Muscle of back (tissue), 11 donors: ENCODE results near the gene ZCCHC7. TPM values are rescaled to one million over a fixed set of nuclear protein-coding genes. Genes with fewer than 3 reads are reported as not detected.
A peak's percentile ranks its signal among the peaks of the same experiment; 100 is the strongest.
"Not testable (repeated sequence)": the region's sequence is repeated elsewhere in the genome, so short reads cannot be mapped to it uniquely, and the experiment has no call there.

Source experiments
- DNase-seq, 3 donors: peaks; one replicate each; pipeline versions ENCODE4 v3.0.0 to v3.0.0-alpha.2; 2013
- polyA plus RNA-seq, 10 donors: library from polyadenylated mRNA; unstranded; fragments of 120-200 nt; gene quantifications; one replicate each; pipeline ENCODE4 v1.2.1, GENCODE V29; 2013; ENCODE audit not compliant: insufficient read length in 10 of 10

Gene ZCCHC7
- polyA plus RNA-seq, 10 donors: 11.8 to 17.5 (median 13.2) TPM

DNA sequence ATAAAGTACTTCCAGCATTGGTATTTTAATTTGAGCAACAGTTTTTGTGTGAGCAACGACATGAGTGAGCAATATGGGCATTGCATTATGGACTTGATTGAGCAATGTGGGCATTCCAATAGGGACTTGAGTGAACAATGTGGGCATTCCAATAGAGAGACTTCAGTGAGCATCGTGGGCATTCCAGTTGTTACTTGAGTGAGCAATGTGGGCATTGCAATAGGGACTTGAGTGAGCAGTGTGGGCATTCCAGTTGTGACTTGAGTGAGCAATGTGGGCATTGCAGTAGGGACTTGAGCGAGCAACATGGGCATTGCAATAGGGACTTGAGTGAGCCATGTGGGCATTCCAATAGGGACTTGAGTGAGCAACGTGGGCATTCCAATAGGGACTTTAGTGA is 52.2 kb downstream of the ZCCHC7 start:
- DNase-seq: no peak

DNA sequence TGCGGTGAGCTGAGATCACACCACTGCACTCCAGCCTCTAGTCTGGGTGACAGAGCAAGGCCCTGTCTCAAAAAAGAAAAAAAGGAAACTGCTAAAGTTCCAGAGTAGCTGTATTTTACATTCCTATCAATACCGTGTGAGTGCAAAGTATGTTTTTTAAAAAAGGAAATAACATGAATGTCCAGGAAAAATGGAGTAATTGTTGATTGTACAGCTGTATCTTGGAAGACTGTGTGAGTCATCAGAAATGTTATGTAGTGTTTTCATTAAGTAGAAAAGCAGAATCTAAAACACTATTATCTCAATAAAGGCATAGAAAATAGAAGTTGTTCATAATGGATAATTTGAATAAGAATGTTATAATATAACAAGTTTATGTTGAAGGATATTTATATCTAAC is 53.9 kb downstream of the ZCCHC7 start:
- DNase-seq: peak in 1 of 3 donors; percentile 5

DNA sequence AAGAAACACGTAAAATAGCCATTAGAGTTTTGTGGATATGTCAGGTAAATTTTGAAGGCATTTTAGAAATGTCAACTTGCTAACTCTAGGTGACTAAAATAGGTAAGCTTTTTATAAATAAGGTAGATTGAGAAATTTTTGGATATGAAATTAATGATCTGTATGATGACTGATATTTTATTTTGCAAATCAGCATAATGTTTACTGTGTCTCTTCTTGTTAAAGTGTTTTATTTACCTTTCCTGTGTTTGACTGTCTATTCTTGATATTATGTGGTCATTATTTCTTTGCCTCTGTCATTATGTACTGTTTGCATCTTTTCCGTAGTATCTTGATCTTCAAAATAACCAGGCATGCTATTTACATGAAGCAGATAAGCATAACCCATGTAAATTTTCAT is 58.4 kb downstream of the ZCCHC7 start:
- DNase-seq: no peak

DNA sequence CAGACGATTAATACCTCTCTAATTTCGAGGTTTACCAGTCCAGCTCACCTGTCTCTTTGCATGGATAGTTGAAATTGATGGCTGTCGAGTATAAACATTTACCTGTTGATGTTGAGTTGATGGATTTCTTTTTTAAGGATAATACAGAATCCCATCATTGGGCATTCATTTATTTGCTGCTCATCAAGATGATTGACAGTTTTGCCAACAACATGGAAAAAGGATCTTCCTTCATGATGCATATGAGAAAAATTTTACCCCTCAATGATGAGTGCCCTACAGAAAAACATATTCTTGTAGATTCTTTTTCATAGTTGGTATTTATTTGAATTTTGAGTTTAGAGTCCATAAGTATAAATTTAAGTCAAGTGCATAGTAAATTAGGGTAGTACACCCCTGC is 59.2 kb downstream of the ZCCHC7 start:
- DNase-seq: no peak

DNA sequence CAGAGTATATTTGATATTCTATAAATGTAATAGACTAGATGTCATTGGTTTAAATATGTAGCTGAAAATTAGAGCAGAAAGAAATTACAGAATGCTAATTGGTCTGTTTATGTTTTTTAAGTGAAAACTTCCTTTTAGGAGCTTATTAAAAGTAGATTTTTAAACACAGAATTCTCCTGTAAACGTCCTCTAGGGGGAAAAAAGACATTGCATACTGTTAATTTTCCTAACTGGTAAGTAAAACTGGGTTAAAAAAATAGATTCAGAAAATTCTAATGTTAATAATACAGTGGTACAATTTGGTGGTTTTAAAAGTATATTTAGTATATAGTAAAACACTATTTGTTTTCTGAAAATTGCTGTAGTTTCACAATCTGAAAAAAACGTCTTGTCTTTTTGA is 59.8 kb downstream of the ZCCHC7 start:
- no peak for DNase-seq

DNA sequence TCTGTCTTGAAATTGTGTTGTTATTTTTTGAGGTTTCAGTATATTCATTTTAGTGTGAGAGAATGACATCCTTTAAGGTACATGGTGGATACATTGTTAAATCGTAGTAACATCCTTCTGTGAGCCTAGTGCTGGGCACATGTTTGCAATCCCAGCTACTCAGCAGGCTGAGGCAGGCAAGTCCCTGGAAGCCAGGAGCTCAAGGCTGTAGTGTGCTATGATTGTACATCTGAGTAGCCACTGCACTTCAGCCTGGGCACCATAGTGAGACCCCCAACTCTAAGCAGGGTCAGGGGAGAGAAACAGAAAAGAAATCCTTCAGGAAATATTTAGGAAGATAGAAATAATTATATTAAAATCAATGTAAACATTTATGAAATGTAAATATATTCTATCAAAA is 62.3 kb downstream of the ZCCHC7 start:
- DNase-seq: no peak

DNA sequence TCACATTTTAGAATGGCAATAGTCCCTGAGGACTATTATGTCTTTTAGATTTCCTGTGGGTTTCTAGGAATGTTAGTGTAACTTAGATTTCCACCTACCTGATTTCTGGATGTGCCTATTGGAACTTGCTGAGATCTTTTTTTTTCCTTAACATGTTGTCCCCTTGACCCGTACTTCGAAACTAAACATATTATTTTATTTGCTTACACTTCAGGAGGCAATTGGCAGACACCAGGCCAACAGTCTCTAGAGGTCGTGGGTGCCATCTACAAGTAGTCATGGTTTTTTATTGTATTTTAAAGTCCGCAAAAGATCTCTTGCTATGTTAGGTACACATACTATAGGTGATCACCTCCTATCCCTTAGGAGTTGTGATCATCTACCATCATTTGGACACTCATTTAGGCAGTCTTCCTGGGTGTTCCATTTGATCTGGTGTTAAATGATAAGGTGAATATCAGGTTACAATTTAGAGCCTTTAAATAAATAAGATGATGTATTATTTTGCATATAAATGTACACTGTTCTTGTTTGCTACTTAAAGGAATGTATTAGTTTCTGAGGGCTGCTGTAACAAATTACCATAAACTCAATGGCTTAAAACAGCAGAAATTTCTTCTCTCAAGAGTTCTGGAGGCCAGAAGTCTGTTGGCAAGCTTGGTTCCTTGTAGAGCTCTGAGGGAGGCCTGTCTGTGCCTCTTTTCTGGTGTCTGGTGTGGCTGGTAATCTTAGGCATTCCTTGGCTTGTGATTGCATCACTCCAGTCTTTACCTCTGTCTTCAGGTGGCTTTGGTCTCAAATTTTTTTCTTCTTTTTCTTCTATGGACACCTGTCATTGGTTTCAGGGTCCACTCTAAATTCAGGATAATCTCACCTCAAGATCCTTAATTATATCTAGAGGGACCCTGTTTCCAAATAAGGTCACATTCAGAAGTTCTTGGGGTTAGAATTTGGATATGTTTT is 64.8 kb downstream of the ZCCHC7 start:
- DNase-seq: no peak

DNA sequence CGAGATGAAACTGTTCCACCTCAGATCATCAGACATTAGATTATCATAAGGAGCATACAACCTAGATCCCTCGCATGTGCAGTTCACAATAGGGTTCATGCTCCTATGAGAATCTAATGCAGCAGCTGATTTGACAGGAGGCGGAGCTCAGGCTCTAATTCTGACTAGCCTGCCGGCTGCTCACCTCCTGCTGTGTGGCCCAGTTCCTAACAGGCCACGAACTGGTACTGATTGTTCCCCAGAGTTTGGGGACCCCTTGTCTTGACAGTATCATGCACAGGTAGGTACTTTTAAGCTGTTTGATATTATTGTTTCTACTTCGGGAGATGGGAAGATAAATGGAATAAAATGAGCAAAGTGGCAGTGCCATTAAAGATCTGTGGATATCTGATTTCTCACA is 66.9 kb downstream of the ZCCHC7 start:
- DNase-seq: no peak

DNA sequence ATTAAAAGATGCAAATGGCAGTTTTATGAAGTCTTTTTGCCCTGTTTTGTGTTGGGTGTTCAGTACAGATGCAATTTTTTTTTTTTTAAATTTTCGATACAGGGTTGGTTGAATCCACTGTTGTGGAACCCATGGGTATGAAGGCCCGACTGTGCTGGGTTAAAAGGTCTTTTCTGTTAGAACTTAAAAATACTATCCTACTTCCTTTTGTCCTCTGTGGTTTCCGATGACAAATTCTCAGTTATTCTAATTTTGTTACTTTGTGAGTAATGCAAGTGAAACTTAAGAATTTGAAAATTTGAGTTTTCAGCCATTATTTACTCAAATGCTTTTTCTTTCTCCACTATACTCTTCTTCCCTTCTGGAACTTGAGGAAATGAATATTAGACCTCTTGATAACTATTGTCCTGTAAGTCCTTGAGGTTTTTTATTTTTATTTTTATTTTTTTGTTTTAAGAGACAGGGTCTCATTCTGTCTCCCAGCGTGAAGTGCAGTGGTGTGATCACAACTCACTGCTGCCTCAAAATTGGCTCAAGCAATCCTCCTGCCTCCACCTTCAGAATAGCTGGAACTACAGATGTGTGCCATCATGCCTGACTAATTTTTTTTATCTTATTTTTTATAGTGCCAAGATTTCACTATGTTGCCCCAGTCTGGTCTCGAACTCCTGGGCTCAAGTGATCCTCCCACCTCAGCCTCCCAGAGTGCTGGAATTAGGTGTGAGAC is 67.5 kb downstream of the ZCCHC7 start:
- DNase-seq: no peak

DNA sequence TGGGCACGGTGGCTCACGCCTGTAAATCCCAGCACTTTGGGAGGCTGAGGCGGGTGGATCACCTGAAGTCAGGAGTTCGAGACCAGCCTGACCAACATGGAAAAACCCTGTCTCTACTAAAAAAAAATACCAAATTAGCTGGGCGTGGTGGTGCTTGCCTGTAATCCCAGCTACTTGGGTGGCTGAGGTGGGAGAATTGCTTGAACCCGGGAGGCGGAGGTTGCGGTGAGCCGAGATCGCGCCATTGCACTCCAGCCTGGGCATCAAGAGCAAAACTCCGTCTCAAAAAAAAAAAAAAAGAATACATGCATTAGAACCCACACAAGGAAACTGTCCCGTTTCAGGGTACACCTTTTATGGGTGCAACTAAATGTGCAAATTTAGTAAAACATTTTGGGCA is 70.4 kb downstream of the ZCCHC7 start:
- DNase-seq: not testable (repeated sequence)

DNA sequence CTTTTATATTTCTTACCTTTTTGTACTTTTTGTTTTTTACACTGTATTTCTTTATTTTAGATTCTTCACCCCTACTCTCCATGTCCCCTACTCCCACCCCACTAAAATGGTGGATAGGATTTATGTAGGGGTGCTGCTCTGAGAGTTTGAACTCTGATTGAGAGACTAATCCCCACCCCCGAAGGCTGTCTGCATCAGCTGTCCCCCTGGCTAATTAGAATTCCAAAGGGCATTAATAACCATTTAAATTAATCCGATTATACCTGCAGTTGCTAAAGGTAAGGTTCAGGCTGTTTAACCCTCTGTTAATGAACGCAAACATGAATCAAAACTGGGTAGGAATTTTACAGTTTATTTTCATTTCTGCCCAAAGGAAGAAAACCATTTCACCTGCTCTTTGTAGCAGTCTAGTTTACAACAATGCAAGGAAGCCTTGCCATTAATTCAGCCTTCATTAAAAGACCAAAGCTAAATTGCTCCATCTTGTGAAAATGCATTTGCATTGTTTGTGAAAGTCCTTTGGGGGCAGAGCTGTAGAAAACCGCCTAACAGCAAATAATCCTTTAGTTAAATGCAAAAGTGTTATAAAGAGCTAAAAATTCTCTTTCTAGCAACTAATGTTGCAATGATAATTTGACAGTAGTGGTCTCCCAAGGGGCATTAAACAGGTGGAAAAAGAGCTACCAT is 71.2 kb downstream of the ZCCHC7 start:
- DNase-seq: no peak

DNA sequence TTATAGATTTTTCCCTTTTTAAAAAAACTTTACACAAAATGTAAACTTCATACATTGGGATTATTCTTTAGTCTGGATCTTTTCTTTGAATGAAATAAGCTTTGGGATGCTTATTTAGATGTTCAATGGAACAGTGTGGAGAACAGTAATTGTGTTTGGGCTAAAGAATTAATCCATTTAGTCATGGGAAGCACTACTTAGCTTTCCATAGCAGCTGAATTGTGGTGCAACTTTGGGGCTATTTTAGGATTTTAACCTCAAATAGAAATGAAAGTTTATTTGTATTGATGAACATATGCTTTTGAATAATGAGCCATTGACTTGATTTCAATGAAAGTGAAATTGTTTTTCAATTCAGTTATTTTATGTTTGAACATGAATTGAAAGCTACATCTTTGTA is 72.4 kb downstream of the ZCCHC7 start:
- no peak for DNase-seq

DNA sequence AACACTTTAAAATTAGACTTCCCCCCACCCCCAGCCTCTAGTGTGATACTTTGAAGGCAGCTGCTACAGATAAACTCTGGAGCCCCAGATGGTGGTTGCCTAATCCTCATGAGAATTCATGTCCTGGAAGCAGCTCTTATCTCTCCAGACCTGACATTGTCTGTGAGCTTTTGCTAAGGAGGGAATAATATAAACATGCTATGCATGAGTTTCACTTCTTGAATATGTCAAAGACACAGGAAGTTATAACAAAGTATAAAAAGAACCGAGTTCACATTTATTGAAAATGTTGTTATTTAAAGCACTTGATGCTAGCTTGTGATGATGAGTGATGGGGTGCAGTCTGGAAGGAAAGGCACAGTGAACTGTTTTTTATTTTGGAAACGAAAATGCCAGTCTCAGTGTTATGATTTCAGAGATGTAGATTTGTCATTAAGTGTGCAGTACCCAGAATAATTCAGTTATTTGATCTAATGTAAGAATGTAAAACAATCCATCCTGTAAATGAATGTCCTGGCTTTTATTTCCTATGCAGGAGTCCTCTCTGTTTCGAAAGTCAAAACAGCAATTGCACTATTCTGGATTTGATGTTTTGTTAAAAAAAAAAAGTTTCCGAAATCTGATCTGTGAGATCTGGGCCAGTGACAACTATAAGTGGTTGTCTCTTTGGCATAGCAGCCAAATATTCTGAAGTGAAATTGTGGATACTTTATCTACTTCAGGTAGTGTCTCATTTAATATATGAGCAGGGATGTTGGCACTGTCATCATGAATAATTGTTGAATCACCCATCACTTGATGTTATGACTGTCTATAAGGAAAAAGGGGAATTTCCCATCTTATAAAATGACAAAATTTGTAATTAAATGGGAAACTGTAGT is 77.0 kb downstream of the ZCCHC7 start:
- DNase-seq: peak in 2 of 3 donors; percentile 3 to 11

DNA sequence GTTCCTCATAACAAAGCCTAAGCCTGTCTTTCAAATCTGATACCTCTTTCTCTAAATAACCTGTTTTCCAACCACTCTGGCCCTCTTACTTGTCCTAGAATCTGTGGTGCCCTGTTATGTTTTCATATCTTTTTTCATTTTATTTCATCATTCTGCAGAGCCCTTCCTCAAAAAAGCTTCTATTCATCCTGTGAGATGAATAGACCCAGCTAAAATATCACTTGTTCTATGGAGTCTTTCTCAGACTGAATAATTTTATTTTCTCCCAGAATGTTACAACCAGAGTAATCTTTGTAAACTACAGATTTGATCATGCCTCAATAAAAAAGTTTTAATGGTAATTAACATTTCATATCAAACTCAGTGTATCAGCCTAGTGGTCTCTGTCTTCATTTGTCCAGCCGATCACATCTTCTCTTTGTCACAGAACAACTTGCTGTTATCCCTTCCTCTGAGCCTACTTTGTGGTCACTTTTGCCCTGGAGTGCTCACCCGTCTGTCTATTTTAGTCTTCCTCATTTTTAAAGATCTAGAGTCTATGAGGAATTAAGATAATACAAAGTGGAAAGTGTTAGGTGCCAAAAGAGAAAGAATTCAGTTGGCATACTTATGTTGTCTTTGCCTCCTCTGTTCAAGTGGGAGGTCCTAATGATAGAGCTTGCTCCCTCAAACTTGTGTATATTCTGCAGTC is 77.8 kb downstream of the ZCCHC7 start:
- no peak for DNase-seq

DNA sequence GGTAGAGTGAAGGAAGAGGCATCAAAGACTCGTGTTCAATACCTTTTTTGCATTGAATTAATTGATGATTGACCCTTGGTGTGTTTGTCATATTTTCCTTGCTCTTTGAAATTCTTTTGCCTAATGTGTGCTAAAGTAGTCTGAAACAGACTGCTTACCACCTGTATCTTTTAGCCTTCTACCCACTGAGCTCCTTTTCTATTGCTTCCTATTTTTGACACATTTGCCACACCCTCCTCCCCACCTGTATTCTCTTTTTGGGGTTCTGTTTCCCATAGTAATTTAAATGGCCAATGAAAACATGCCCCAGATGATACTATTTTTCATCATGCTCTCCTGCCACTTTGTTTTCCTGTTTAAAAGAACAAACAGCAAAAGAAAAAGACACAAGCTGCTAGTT is 78.5 kb downstream of the ZCCHC7 start:
- no peak for DNase-seq

DNA sequence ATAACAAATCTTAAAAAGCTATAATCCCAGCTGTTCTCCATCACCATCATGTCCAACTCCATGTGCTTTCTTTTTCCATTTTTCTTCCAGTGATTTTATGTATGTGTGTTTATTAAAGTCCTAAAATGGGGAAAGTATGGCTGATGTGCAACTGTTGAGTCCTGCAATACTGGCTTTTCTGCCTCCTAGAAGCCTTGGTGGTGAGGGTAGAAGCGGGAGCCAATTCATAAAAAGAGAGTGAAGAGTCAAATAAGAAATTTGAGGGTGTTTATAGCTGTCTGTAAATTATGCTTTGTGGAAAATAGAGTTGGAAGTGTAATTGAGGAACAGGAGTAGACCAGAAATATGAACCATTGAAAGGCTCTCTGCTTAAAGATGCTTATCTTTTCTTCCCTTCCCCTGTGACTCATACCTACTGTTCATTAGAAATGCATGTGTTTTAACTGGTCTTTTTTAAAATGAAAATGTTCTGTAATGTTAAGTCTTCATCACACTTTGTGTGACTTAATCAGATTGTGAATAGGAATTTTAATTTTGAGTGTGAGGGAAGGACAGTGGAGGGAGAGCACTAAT is 80.1 kb downstream of the ZCCHC7 start:
- peak in 1 of 3 donors; percentile 10 for DNase-seq

DNA sequence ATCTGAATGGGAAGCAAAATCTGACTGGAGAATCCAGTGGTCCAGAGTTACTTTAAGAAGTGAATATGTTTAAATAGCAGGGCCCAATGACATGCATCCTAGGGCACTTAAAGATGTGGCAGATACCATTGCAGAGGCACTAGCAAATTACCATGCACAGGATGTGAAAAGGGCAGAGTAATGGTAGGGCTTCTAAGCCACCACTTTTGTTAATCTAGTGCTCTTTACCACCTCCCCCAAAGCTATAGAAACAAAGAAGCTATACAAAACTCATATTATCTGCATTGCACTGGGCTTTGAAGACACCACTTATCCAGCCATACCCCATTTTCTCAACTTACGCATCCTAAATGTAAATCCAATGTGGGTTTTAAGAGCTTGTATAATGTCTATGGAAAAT is 81.2 kb downstream of the ZCCHC7 start:
- DNase-seq: no peak

DNA sequence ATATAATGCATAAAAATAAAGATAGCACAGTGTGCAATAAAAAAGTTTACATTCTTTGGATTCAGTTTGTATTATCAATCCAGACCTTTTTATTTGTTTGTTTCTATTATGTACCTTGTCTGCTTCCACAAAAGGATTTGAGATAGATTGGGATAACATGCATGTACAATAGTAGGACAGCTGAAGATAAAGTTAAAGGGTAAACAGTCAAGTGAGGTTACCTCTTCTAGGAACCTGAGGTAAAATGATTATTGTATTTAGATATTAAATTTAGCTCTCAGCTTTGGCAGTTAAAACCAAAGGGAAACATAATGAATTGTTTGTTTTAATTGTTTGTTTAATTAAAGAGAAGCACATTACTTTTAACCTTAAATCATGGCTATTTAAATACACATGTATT is 81.7 kb downstream of the ZCCHC7 start:
- no peak for DNase-seq

DNA sequence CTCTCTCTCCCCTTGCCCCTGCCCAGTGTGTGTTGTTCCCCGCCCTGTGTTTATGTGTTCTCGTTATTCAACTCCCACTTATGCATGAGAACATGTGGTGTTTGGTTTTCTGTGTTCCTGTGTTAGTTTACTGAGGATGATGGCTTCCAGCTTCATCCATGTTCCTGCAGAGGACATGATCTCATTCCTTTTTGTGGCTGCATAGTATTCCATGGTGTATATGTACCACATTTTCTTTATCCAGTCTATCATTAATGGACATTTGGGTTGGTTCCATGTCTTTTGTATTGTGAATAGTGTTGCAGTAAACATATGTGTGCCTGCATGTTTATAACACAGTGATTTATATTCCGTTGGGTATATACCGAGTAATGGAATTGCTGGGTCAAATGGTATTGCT is 83.1 kb downstream of the ZCCHC7 start:
- DNase-seq: not testable (repeated sequence)

DNA sequence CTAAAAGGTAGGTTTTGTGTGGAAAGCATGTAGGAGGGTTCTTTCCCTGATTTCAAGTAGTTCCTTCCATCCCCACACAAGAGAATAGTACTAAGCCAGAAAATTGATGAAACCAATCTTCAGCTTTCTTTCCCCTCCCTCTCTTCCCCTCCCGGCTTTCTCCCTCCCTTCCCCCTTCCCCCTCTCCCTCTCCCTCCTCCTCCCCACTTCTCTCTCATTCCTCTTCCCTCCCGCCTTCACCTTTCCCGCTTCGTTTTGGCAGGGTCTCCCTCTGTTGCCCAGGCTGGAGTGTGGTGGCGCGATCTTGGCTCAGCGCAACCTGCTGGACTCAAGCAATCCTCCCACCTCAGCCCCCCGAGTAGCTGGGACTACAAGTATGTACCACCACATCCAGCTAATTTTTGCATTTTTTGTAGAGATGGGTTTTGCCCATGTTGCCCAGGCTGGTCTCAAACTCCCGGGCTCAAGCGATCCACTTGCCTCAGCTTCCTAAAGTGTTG is 85.8 kb downstream of the ZCCHC7 start:
- DNase-seq: no peak
